HG03135 (cell line): Measurements from ENCODE around the gene TNFAIP8.

Experiments used
- ATAC-seq: cut with Tn5 transposase; IDR thresholded peaks from one replicate; pipeline ENCODE4 v1.9.1; 2021; ENCODE audit warnings: mild to moderate bottlenecking, moderate library complexity; ENCODE audit not compliant: unreplicated experiment

The TNFAIP8 gene

GRCh38 chr5:119328753-119329602 is 26.8 kb upstream of the TNFAIP8 start:
- no peak for ATAC-seq

GRCh38 chr5:119329666-119330065 is 26.2 kb upstream of the TNFAIP8 start:
- no peak for ATAC-seq

GRCh38 chr5:119330367-119331183 is 25.2 kb upstream of the TNFAIP8 start:
- no peak for ATAC-seq

GRCh38 chr5:119331566-119332095 is 24.2 kb upstream of the TNFAIP8 start:
- ATAC-seq = no peak

- ATAC-seq = peak; percentile 10
Observed at GRCh38 chr5:119332208-119332607, 23.6 kb upstream of the TNFAIP8 start.

- ATAC-seq = peak; percentile 33
Observed at GRCh38 chr5:119332978-119333401, 22.8 kb upstream of the TNFAIP8 start.

GRCh38 chr5:119333421-119333851 is 22.4 kb upstream of the TNFAIP8 start:
- ATAC-seq = peak; percentile 9

- ATAC-seq = no peak
Observed at GRCh38 chr5:119335261-119335677, 20.6 kb upstream of the TNFAIP8 start.

GRCh38 chr5:119336262-119336661 is 19.6 kb upstream of the TNFAIP8 start:
- ATAC-seq = no peak

GRCh38 chr5:119336845-119337580 is 18.8 kb upstream of the TNFAIP8 start:
- ATAC-seq = no peak

- no peak for ATAC-seq
Observed at GRCh38 chr5:119338326-119338946, 17.4 kb upstream of the TNFAIP8 start.

GRCh38 chr5:119339344-119339743 is 16.5 kb upstream of the TNFAIP8 start:
- no peak for ATAC-seq

- ATAC-seq = no peak
Observed at GRCh38 chr5:119339965-119340364, 15.9 kb upstream of the TNFAIP8 start.

GRCh38 chr5:119340597-119341218 is 15.1 kb upstream of the TNFAIP8 start:
- ATAC-seq = peak; percentile 61

- peak; percentile 62 for ATAC-seq
Observed at GRCh38 chr5:119341452-119342349, 14.1 kb upstream of the TNFAIP8 start.

GRCh38 chr5:119342406-119342805 is 13.4 kb upstream of the TNFAIP8 start:
- no peak for ATAC-seq

GRCh38 chr5:119343052-119343451 is 12.8 kb upstream of the TNFAIP8 start:
- ATAC-seq = no peak

- ATAC-seq = no peak
Observed at GRCh38 chr5:119343766-119344165, 12.1 kb upstream of the TNFAIP8 start.

GRCh38 chr5:119344231-119344630 is 11.6 kb upstream of the TNFAIP8 start:
- no peak for ATAC-seq
